ENCODE results near the gene IGFL1. TPM values are rescaled to one million over a fixed set of nuclear protein-coding genes. Genes with fewer than 3 reads are reported as not detected.

Gene IGFL1
- total and polyA plus RNA-seq, 2 of the 8 experiments (the other 6 are each of a cell fraction or from before 2014, with no cell fraction given): not detected

GRCh38 chr19:46186717-46187101 is 42.8 kb upstream of the IGFL1 start:
- H2BK15ac ChIP-seq (ENCODE audit: low read length): no peak overlapping the region
- no peak overlapping the region for H4K5ac ChIP-seq (ENCODE audit: insufficient read length, low read depth, low read length)
- H3K9ac ChIP-seq (replicated peaks in 1 of 4; ENCODE audit: extremely low read depth in 1 of 4, low read depth in 3 of 4, low read length in 3 of 4): no peak overlapping the region
- no peak overlapping the region for H3K23ac ChIP-seq (ENCODE audit: insufficient read length)
- ChIA-PET CTCF (ENCODE audit: partially characterized antibody) (interaction anchor here (0.6 to 4.3 kb wide), 4 partner anchors 86 to 112 kb away, joined by 3 to 23 read pairs (median 9); no protein-coding TSS in a partner anchor), POLR2A (ENCODE audit: partially characterized antibody) (interaction anchor here (1.5 kb wide), 1 partner anchor 108 kb away, joined by 3 read pairs; no protein-coding TSS in a partner anchor)
- H2BK5ac ChIP-seq (ENCODE audit: low read depth, low read length): no peak overlapping the region
- H4K91ac ChIP-seq (replicated peaks; ENCODE audit: insufficient read length, low read length): no peak overlapping the region
- DNase-seq (ENCODE audit: low read depth in 1 of 2, low spot score in 2 of 2) (no peak), FAIRE-seq (no peak)
- no peak overlapping the region for H3K18ac ChIP-seq (ENCODE audit: extremely low read depth, low read length)
- H2BK120ac ChIP-seq (replicated peaks; ENCODE audit: low read depth, low read length): no peak overlapping the region
- H3K23me2 ChIP-seq (ENCODE audit: low read depth, low read length): no peaks in the 10 kb centered on the region
- H3K4me1 ChIP-seq (replicated peaks in 1 of 4; ENCODE audit: control insufficient read depth in 3 of 4, insufficient read depth in 4 of 4, low read length in 3 of 4): no peaks in the 10 kb centered on the region
- H3K56ac ChIP-seq (replicated peaks; ENCODE audit: insufficient read length, low read depth, low read length): no peak overlapping the region
- H2BK20ac ChIP-seq (ENCODE audit: low read length): no peak overlapping the region
- no peak overlapping the region for H2BK12ac ChIP-seq (ENCODE audit: low read depth, low read length)
- H4K20me1 ChIP-seq (replicated peaks in 1 of 2; ENCODE audit: control insufficient read depth in 1 of 2, insufficient read depth in 2 of 2, low read length in 2 of 2): no peaks in the 10 kb centered on the region
- H3K4me2 ChIP-seq (ENCODE audit: insufficient read depth in 1 of 2, low read depth in 2 of 2, low read length in 2 of 2): no peak overlapping the region
- H3K4ac ChIP-seq (replicated peaks; ENCODE audit: insufficient read length, low read depth, low read length): no peak overlapping the region
- no peak overlapping the region for H3K14ac ChIP-seq (ENCODE audit: insufficient read length)
- H2AFZ ChIP-seq (ENCODE audit: low read length): no peak overlapping the region
- H3K36me3 ChIP-seq (ENCODE audit: control insufficient read depth in 2 of 4, insufficient read depth in 4 of 4, low read length in 3 of 4): no peaks in the 10 kb centered on the region
- H3K79me2 ChIP-seq (ENCODE audit: control insufficient read depth in 1 of 2, insufficient read depth in 2 of 2, low read length in 2 of 2): no peaks in the 10 kb centered on the region
- WGBS, 2 experiments (ENCODE audit: extremely low coverage in 1 of 2, insufficient coverage in 1 of 2, insufficient read length in 1 of 2, insufficient replicate concordance in 2 of 2, low coverage in 1 of 2, low lambda C conversion rate in 2 of 2, missing lambda C conversion rate in 1 of 2): 84% methylated on average over 5 of the region's 5 CpGs; no CpG with 5 or more reads in 1 of the 2 experiments
- H3K9me3 ChIP-seq (ENCODE audit: insufficient read depth in 2 of 2, low read depth in 1 of 2, low read length in 1 of 2): no peaks in the 10 kb centered on the region
- H4K8ac ChIP-seq (ENCODE audit: extremely low read depth, insufficient read depth, low read length): no peak overlapping the region
- H3K27me3 ChIP-seq (replicated peaks in 1 of 4; ENCODE audit: control insufficient read depth in 3 of 4, extremely low read depth in 1 of 4, insufficient read depth in 3 of 4, low read length in 3 of 4): no peaks in the 10 kb centered on the region
- H3K4me3 ChIP-seq (ENCODE audit: extremely low read depth in 1 of 4, insufficient read depth in 2 of 4, low read depth in 3 of 4, low read length in 4 of 4): no peak overlapping the region
- no peak overlapping the region for H3K27ac ChIP-seq (ENCODE audit: low read depth, low read length)
- no peaks in the 10 kb centered on the region for H3K79me1 ChIP-seq (ENCODE audit: low read depth, low read length)
- H2AK5ac ChIP-seq (ENCODE audit: low read depth, low read length): no peak overlapping the region
- no peak for TF ChIP-seq RXRA (IDR thresholded peaks at IDR 0.05; ENCODE audit: insufficient read depth, low read depth, low read length)
- no peak for TF ChIP-seq YY1 (IDR thresholded peaks at IDR 0.05; ENCODE audit: low read depth, low read length)
- TF ChIP-seq CBX5 (IDR thresholded peaks at IDR 0.05; ENCODE audit: low read depth, low read length): no peak
- TF ChIP-seq TEAD4 (IDR thresholded peaks at IDR 0.05; ENCODE audit: low read depth, low read length): no peak
- TF ChIP-seq, protein P1, sequence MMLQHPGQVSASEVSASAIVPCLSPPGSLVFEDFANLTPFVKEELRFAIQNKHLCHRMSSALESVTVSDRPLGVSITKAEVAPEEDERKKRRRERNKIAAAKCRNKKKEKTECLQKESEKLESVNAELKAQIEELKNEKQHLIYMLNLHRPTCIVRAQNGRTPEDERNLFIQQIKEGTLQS (IDR thresholded peaks at IDR 0.05; ENCODE audit: insufficient read depth, low read depth, low read length): no peak
- TF ChIP-seq BACH1 (IDR thresholded peaks at IDR 0.05; ENCODE audit: low read length): no peak
- no peak for TF ChIP-seq HDAC2 (IDR thresholded peaks at IDR 0.05; ENCODE audit: borderline replicate concordance in 1 of 2, low read depth in 2 of 2, low read length in 2 of 2)
- TF ChIP-seq CEBPB (IDR thresholded peaks at IDR 0.05; ENCODE audit: low read depth, low read length): no peak
- TF ChIP-seq, protein P2, sequence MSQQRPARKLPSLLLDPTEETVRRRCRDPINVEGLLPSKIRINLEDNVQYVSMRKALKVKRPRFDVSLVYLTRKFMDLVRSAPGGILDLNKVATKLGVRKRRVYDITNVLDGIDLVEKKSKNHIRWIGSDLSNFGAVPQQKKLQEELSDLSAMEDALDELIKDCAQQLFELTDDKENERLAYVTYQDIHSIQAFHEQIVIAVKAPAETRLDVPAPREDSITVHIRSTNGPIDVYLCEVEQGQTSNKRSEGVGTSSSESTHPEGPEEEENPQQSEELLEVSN (IDR thresholded peaks at IDR 0.05): no peak
- TF ChIP-seq JUN (IDR thresholded peaks at IDR 0.05; ENCODE audit: low read depth, low read length): no peak
- TF ChIP-seq SIN3A (conservative IDR thresholded peaks at IDR 0.05 in 1 of 2, IDR thresholded peaks at IDR 0.05 in 1 of 2; ENCODE audit: low read depth in 1 of 2, low read length in 2 of 2): no peak
- TF ChIP-seq KDM4A (IDR thresholded peaks at IDR 0.05; ENCODE audit: low read depth, low read length, severe bottlenecking): no peak
- no peak for TF ChIP-seq CBX8 (IDR thresholded peaks at IDR 0.05; ENCODE audit: borderline replicate concordance, low read depth, low read length)

All from H1 (cell line).